Measurements from ENCODE around the gene UBA6.
A peak's percentile ranks its signal among the peaks of the same experiment; 100 is the strongest.
"Not testable (repeated sequence)": the region's sequence is repeated elsewhere in the genome, so short reads cannot be mapped to it uniquely, and the experiment has no call there.

The UBA6 gene

DNA sequence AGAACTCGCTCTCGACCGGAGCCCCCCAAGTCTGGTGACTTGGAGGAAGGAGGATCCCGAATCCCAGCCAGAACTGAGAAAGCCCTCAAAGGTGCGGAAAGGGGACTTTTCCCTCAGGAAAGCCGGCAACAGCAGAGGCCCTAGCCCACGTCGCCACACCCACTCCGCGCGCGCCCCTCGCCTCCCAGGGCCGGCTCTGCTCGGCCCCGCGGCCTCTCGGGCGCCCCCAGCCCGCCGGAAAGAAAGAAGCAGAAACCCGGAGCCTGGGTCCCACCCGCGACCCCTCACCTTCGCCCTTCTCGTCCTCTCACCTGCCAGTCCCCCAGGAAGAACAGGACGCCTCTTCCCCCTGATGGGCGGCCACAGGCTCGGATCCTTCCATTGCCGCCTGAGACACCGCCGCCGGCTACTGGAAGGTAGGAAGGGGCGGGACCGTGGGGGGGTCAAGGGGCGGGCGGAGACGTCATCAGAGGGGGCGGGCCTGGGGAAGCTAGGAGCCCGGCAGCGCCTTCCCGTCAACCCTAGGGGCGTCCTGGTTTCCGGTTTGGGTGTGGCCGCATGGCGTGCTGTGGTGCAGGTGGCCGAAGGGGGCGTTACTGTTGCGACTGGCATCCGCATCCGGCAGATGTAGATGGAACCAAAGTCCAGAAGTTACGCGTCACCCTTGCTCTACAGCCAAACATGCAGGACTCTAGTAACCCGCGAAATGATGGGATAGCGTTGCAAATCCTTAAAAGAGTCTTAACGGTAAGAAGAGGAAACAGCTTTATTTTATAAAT lies at the start of gene UBA6:
Gene UBA6 (minus strand): TSS at position 418 of the 779 bp plus-strand sequence. CDS start 36 bp downstream, at position 382.
- peak; percentile 89 to 91 for DNase-seq (ENCODE audit: low read depth in 2 of 2)

DNA sequence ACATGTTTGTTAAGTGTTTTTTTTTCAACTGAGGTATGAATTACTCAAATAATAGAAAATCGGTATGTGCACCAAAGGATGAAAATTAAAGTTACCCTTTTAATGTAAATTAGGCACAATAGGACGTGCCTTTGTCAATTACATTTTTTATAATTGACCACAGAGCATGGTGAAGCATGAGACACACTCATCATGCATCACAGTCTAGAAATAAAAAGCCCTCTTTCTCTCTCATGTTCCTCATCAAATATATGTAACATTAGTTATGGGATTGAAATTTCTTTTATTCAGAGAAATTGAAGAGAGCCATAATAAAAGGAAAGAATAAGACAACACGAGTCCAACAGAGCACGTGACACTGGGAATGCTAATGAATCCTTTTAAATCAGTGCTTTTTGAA lies 49.7 kb upstream of the UBA6 start:
- DNase-seq (ENCODE audit: low read depth in 2 of 2): no peak

DNA sequence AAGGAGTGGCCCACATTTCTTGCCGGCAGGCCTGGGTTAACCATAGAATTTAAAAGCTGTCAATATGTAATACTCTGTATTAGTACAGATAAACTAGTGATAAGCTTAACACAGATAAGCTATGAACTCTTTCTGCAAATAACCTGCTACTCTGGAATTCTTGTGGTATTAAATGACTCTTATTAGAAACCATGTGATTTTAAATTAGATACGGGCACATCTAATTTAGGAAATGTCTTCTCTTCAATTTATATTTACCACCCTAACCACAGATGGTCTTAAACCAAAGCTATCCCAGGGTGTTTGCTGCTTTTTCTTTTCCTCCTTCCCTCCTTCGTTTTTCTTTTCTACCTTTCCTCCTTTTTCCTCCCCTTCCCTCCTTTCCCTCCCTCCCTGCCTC lies 48.3 kb upstream of the UBA6 start:
- no peak for DNase-seq (ENCODE audit: low read depth in 2 of 2)

DNA sequence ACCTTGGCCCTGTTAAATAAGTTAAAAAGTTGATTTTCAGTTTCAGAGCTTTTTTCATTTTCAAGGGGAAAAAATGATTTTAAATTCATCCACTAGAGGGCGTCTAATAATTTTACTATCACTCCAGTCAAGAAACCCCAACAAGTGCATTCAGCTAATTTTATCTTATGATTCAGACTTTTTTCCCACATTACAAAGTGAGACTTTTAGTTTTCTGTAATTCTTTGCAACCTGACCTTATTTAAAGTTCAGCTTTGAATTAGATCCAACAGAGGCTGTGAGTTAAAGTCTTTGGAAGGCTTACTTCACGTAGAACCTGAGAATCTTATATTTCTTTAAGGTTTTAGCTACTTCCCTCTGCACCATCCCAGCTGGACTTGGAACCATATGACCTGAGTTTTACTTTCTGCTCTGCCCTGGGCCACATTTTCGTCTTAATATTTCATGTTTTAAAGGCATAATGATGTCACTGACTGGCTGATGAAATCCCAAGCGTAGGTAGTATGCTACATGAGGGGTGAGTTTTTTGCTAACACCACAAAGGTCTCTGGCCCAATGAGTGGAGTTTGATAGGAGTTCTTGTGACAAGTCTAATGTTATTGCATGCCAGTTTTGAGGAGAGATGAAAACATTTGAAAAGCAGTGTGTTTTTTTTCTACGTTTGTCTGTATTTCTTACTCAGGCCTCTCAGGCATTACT lies 46.0 kb upstream of the UBA6 start:
- DNase-seq (ENCODE audit: low read depth in 2 of 2): no peak

DNA sequence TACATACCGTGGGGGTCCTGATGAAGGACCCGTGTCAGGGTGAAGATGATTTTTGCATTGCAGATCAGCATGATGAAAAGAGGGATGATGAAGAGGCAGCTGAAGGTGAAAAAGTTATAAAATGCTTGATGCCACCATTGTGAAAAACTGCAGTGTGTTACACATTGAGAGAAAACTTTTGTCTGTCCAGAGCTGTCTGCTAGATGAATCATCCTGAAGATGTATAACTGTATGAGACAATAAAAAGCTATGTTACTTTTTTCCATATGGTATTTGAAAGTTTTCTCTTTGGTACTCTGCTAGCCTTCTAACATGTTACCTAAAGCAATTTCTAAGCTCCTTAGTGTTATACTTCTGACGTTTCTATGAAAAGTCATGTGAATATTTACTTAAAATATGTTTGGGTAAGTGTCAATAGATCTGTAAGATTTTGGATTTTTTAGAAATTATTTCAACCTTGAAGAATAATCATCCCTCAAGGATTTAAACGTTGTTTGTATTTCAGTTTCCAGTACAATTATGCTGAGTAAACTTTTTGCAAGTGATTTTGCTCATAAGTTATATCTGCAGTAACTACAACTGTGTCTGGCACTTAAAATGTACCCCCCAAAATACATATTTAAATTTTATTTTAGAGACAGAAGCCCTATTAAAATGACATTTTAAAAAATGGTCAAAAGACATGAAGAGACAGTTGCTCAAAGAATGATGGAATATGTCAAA lies 43.8 kb upstream of the UBA6 start:
- DNase-seq (ENCODE audit: low read depth in 2 of 2): no peak

DNA sequence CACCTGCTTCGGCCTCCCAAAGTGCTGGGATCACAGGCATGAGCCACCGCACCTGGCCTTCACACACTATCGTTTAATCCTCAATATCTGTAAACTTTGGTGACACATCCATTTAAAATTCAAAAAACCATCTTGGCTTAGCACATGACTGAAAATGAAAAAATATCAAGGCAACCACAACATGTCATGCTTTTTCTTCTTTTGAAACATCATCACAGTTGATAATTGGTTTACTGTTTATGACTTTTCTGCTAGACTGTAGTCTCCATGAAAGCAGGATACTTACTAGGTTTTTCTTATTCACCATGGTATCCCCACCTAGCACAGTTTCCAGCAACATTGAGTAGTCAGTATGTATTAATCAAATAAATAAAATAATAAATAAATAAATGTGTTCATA lies 42.2 kb upstream of the UBA6 start:
- no peak for DNase-seq (ENCODE audit: low read depth in 2 of 2)

DNA sequence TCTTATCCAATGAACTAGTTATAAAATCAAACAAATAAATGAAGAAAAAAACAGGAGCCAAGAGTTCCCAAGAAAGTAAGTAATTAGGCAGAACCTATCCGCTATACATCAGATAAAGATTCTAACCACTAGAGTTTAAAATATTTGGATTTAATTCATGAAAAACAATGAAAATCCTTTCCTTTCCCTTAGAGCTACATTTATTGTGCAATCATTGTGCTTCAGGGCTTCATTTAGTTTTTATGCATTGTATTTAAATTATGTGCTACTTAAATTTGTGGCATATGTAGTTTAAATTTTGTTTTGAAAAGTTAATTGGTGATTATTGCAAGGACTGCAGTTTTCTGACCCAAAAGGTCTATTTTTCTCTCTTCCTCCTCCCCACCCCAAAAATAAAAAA lies 35.3 kb upstream of the UBA6 start:
- no peak for DNase-seq (ENCODE audit: low read depth in 2 of 2)

DNA sequence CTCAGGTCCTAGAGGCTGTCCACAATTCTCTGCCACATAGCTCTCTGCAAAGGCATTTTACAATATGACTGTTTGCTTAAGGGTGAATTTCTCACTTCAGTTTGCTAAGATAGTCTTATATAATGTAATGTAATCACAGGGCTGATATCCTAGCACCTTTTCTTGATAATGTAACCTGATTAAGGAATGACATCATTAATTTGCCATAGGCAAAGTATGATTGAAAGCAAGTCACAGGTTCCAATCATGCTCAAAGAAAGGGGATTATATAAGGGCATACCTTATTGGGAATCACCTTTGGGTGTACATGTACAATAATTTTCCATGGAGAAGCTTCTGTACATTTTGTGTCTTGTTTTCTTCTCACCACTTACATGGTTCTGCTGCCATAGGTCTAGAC lies 34.4 kb upstream of the UBA6 start:
- no peak for DNase-seq (ENCODE audit: low read depth in 2 of 2)

DNA sequence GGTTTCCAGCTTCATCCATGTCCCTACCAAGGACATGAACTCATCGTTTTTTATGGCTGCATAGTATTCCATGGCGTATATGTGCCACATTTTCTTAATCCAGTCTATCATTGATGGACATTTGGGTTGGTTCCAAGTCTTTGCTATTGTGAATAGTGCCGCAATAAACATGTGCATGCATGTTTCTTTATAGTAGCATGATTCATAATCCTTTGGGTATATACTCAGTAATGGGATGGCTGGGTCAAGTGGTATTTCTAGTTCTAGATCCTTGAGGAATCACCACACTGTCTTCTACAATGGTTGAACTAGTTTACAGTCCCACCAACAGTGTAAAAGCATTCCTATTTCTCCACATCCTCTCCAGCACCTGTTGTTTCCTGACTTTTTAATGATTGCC lies 29.6 kb upstream of the UBA6 start:
- DNase-seq (ENCODE audit: low read depth in 2 of 2): not testable (repeated sequence)

DNA sequence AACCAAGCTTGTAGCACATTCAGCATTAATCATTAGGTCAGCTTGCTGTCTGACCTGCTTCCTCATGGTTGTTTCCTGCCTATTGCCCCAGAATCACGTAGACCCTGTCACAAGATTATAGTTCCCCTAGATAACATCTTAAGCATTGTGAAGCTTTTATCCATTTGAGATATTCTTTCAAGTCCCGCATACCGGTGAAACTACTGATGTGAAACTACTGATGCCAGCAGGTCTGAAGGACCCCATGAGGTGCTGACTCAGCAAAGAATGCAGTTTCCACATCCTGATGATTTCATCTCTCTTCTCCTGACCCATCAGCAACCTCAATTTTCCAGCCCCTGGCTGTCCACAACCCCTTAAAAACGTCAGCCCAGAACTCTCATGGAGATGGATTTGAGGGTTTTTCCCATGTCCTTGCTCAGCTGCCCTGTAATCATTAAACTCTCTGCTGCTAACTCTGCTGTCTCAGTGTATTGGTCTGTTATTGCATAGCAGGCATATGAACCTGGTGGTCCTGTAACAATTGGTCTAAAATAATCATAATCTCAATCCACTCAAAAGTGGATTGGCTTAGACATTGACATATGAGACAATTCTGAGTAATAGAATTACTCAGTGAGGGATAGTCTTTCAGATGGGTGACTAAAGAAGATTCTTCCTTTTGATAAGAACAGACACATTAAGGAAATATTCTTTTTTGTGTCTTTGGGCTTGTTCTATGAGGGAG lies 26.3 kb upstream of the UBA6 start:
- DNase-seq (ENCODE audit: low read depth in 2 of 2): no peak

DNA sequence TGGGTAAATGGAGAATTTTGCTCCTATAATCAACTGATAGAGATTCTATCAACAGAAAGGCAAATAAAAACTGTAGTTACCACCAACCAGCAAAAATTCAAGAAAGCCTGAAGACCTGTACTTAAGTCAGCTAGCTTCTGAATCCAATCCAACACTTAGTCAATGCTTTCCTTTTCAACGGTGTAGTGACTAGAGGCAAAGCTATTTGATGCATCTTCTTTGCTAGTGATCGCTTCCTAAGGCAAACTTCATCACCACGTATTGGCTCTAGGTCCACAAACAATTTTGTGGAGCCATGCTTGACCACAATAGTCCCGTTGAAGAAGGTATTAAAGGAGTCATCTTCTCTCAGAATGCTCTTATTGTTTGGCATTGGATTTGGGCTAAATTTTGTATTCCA lies 25.0 kb upstream of the UBA6 start:
- DNase-seq (ENCODE audit: low read depth in 2 of 2): no peak

DNA sequence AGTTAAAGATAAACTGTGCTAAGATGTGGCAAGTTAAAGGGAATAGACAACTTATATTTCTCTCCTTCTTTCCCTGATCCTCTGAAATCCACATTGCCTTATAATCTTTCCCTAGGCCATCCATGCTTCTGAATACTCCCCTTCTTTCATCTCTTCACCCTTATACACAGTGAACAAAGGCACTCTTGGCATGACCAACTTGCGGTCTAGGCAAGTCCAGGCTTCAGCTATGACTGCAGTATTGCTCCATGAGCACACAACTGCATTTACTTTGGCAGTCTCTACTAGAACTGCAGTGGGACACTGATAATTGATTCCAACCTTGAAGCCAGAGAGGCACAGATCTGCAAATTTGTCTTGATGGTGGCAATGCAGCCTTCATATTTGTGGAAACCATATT lies 24.2 kb upstream of the UBA6 start:
- no peak for DNase-seq (ENCODE audit: low read depth in 2 of 2)

DNA sequence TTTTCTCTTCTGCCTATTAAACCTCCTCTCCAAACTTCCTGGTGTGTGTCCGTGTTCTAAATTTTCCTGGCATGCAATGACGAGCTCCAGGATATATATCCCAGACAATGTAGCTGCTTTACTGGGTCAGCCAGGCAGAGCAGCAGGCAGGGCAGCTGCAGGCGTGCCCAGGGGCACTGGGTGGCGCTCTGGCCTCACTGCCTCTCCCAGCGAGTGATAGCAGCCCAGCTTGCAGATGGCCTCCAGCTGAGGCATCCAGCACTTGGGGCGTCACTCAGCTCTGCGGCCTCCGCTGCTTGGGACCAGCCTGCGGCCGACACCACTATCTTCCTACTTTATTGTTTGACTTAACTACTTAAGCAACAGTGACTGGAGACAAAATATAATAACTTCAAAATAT lies 23.0 kb upstream of the UBA6 start:
- no peak for DNase-seq (ENCODE audit: low read depth in 2 of 2)

DNA sequence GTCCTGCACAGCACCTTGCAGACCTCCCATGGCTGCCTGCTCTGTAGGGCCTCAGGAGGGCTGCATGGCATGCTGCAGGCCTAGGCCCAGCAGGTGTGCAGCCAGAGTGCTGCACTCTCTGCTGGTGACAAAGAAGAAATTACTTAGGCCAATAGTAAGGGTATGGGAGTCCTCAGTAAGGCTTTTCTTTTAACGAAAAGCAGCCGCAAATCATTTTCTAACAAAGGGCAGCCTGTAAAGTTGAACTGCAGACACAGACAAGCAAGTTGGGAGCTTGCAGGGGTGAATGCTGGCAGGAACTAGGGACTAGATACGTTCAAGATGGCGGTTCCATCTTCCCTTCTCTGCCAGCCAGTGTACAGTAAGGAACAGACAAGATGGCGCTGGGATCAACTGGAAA lies 22.4 kb upstream of the UBA6 start:
- DNase-seq (ENCODE audit: low read depth in 2 of 2): no peak

DNA sequence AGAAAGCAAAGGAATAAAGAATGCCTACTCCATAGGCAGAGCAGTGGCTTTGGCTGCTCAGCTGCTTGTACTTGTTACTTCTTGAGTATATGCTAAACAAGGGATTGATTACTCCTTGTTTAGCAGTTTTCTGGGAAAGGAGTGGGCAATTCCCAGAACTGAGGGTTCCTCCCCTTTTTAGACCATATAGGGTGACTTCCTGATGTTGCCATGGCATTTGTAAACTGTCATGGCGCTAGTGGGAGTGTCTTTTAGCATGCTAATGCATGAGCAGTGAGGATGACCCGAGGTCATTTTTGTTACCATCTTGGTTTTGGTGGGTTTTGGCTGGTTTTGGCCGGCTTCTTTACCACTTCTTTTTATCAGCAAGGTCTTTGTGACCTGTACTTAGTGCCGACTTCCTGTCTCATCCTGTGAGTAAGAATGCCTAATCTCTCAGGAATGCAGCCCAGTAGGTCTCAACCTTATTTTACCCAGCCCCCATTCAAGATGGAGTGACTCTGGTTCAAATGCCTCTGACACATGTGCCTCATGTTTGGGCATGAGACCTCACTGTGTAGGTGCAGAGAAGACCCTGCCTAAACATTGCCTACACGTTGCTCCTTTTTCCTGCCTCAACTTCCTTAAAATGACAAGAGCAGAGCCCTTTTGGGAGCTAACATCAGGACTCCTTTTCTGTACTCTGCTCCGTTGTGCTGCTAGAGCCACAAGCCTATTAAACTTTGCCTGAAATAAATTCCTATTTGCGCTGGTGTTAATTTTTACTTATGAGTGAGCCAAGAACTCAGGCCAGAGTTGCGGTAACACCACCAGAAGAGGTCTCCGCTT lies 21.0 kb upstream of the UBA6 start:
- DNase-seq (ENCODE audit: low read depth in 2 of 2): no peak

DNA sequence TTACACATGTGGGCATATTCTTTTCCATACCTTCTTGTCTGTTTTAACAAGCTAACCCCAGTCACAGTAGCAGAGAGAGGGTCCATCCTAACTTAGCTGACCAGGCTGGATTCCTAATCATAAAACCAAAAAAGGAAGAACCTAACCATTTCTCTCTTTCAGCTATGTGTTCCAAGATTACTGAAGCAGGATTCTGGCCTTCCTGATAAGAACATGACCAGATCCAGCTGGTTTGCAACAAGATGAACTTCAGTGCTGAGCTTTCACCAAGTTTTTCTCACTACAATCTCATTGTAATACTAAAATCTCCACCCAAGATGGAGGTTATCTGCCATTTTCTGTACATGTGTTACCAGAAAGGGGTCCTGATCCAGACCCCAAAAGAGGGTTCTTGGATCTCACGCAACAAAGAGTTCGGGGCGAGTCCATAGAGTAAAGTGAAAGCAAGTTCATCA lies 20.4 kb upstream of the UBA6 start:
- no peak for DNase-seq (ENCODE audit: low read depth in 2 of 2)

DNA sequence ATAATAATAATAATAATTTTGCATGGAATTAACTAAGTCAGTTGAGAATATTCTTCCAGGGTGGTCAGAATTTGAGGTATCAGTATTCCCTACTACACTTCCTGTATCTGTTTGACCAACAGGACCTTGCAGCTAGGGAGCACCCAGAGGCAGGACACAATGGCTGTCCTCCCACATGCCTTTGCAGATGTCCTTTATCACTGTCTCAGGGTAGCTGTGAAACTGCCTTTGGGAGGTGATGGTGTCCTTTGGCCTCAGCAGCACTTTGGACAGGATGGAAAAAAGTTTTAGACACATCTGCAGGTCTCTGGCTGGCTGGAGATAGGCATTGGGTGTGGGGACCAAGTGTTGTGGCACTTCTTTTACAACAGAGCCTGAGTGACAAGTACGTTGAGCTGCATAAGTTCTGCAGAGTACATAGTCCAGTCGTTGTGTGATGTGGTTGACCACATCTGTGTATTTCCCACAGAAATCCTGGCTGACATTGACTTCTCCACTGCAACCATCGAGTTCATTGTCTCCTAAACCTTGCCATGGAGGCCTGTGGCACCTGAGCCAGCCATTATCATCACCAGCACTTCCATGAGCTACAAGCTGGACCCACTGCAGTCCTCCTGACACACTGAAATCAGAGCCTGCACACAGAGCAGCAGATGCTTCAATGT lies 19.1 kb upstream of the UBA6 start:
- DNase-seq (ENCODE audit: low read depth in 2 of 2): no peak

DNA sequence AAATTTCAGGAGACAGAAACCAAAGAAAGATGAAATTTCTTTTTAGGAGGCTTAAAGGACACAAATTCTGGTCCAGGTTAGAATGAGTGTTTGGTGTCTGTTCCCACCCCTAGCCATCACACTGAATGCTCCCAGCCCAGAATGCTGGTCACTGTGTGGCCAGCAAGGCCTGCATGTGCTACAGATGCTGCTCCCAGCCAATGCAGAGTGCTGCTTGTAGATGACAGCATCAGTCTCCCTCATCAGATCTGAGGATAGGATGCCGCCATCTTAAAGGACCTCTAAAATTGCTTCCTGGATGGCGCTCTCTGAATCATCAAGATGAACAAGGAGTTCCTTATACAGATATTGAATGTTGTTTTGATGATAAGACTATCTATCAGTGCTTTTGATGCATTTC lies 17.9 kb upstream of the UBA6 start:
- DNase-seq (ENCODE audit: low read depth in 2 of 2): no peak

DNA sequence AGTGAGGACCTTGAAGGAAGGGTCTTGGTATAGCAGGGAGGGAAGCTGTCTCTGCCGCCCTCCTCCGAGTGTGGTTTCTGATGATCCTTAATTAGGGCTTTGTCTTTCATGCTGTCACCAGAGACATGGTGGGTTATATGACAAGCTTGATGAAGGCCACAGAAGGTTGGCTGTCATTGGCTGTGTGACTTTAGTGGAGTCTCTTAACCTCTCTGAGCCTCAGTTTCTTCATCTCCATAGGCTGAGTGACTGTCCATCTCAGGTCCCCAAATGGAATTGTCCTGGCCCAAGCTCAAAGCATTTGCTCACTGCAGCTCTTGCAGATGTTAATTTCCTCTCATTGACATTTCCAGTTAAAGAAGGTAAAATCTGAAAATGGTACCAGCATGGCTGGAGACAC lies 16.6 kb upstream of the UBA6 start:
- no peak for DNase-seq (ENCODE audit: low read depth in 2 of 2)

DNA sequence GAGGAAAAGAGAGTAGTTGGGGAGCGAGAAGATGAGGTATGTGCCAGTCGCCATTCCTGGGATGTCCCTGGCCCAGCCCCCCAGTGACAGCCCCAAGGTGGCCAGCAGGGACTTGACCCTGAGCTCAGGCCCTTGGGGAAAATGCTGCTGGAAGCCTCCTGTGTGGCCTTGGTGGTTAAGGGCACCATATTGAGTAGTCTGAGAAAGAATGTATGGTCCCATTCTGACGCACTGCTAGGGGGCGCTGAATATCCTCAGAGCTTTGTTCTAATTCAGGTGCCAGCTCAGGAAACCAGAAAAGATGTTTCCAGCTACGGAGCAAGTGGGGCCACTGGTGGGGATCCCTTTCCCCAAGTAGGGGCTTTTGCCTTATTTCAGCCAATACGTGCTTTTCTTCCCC lies 14.0 kb upstream of the UBA6 start:
- DNase-seq (ENCODE audit: low read depth in 2 of 2): no peak

DNA sequence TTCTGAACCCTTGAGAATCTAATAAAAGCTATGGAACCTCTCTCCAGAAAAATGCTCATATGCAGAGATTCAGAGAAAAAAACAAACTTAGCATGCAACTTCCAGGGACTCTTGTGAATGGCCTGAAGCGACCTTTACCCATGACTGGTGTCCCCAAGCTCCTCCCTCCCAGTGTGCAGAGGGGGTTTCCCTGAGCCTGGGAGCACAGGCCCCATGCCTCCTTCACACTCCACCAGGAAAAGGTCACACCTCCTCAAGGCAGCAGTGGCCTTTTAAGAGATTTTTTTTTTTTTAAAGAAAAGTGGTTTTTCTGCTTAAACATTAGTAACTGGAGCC lies 13.3 kb upstream of the UBA6 start:
- no peak for DNase-seq (ENCODE audit: low read depth in 2 of 2)
